ENCODE results near the gene PACSIN2.

The PACSIN2 gene

GRCh38 chr22:42873356-42873755 lies 141.6 kb downstream of the PACSIN2 start:
- H3K9ac ChIP-seq (ENCODE audit: low read length): no peak overlapping the region
- H3K36me3 ChIP-seq (replicated peaks; ENCODE audit: insufficient read depth, low read length): no peaks in the 10 kb centered on the region
- no peaks in the 10 kb centered on the region for H4K20me1 ChIP-seq (ENCODE audit: insufficient read depth, low read length)
- no peak overlapping the region for H3K4me2 ChIP-seq (ENCODE audit: low read depth, low read length)
- H3K9me2 ChIP-seq (replicated peaks; ENCODE audit: insufficient read depth, low read length): no peaks in the 10 kb centered on the region
- no peak for TF ChIP-seq EZH2 (optimal IDR thresholded peaks at IDR 0.05; ENCODE audit: low read depth, low read length)
- no peaks in the 10 kb centered on the region for H3K79me2 ChIP-seq (ENCODE audit: low read length)
- H3K27ac ChIP-seq (ENCODE audit: low read length): no peak overlapping the region
- H3K4me3 ChIP-seq (ENCODE audit: low read length): no peak overlapping the region
- no peaks in the 10 kb centered on the region for H3F3A ChIP-seq (ENCODE audit: insufficient read depth, low read length)
- H3K9me3 ChIP-seq (replicated peaks; ENCODE audit: insufficient read depth, low read length): no peaks in the 10 kb centered on the region
- no peaks in the 10 kb centered on the region for H3K4me1 ChIP-seq (ENCODE audit: low read length)
- no peaks in the 10 kb centered on the region for H3K27me3 ChIP-seq (replicated peaks; ENCODE audit: insufficient read depth, low read length)
- DNase-seq: no peak
- no peak overlapping the region for H2AFZ ChIP-seq (ENCODE audit: low read length)

GRCh38 chr22:42872821-42873220 lies 142.1 kb downstream of the PACSIN2 start:
- Histone ChIP-seq H3K4me3 (ENCODE audit: low read length) (no peak overlapping the region), H3K9me3 (replicated peaks; ENCODE audit: insufficient read depth, low read length) (no peaks in the 10 kb centered on the region)
- no peak for TF ChIP-seq EZH2 (optimal IDR thresholded peaks at IDR 0.05; ENCODE audit: low read depth, low read length)
- no peak for TF ChIP-seq CTCF (IDR thresholded peaks at IDR 0.05; ENCODE audit: low read length)
- TF ChIP-seq EZH2phosphoT487 (IDR thresholded peaks at IDR 0.05; ENCODE audit: low read length): no peak

GRCh38 chr22:42871146-42872050 lies 143.6 kb downstream of the PACSIN2 start:
- no peaks in the 10 kb centered on the region for H3K79me2 ChIP-seq (ENCODE audit: low read length)
- no peak overlapping the region for H3K4me2 ChIP-seq (ENCODE audit: low read depth, low read length)
- H3K4me1 ChIP-seq (ENCODE audit: low read length): no peaks in the 10 kb centered on the region
- no peak for DNase-seq
- H3K9me3 ChIP-seq (replicated peaks; ENCODE audit: insufficient read depth, low read length): no peaks in the 10 kb centered on the region
- H3K27ac ChIP-seq (ENCODE audit: low read length): no peak overlapping the region
- H3K9ac ChIP-seq (ENCODE audit: low read length): no peak overlapping the region
- no peaks in the 10 kb centered on the region for H3K36me3 ChIP-seq (replicated peaks; ENCODE audit: insufficient read depth, low read length)
- no peaks in the 10 kb centered on the region for H3K9me2 ChIP-seq (replicated peaks; ENCODE audit: insufficient read depth, low read length)
- H2AFZ ChIP-seq (ENCODE audit: low read length): no peak overlapping the region
- no peaks in the 10 kb centered on the region for H3F3A ChIP-seq (ENCODE audit: insufficient read depth, low read length)
- H3K4me3 ChIP-seq (ENCODE audit: low read length): no peak overlapping the region
- TF ChIP-seq EZH2phosphoT487 (IDR thresholded peaks at IDR 0.05; ENCODE audit: low read length) (no peak), EZH2 (optimal IDR thresholded peaks at IDR 0.05; ENCODE audit: low read depth, low read length) (no peak), CTCF (IDR thresholded peaks at IDR 0.05; ENCODE audit: low read length) (no peak)
- H4K20me1 ChIP-seq (ENCODE audit: insufficient read depth, low read length): no peaks in the 10 kb centered on the region
- H3K27me3 ChIP-seq (replicated peaks; ENCODE audit: insufficient read depth, low read length): no peaks in the 10 kb centered on the region

More at GRCh38 chr22:42872821-42873220, 142.1 kb downstream of the PACSIN2 start:
- H3K27ac ChIP-seq (ENCODE audit: low read length): no peak overlapping the region
- H3K27me3 ChIP-seq (replicated peaks; ENCODE audit: insufficient read depth, low read length): no peaks in the 10 kb centered on the region
- no peak overlapping the region for H3K4me2 ChIP-seq (ENCODE audit: low read depth, low read length)
- DNase-seq: no peak
- no peaks in the 10 kb centered on the region for H3F3A ChIP-seq (ENCODE audit: insufficient read depth, low read length)
- no peaks in the 10 kb centered on the region for H3K9me2 ChIP-seq (replicated peaks; ENCODE audit: insufficient read depth, low read length)
- no peaks in the 10 kb centered on the region for H3K79me2 ChIP-seq (ENCODE audit: low read length)
- H3K9ac ChIP-seq (ENCODE audit: low read length): no peak overlapping the region
- H3K4me1 ChIP-seq (ENCODE audit: low read length): no peaks in the 10 kb centered on the region
- no peaks in the 10 kb centered on the region for H3K36me3 ChIP-seq (replicated peaks; ENCODE audit: insufficient read depth, low read length)
- H2AFZ ChIP-seq (ENCODE audit: low read length): no peak overlapping the region
- H4K20me1 ChIP-seq (ENCODE audit: insufficient read depth, low read length): no peaks in the 10 kb centered on the region

Data from MM.1S (cell line).